CD14-positive monocyte (primary cell): ENCODE data around the gene MACROD2. TPM values are rescaled to one million over a fixed set of nuclear protein-coding genes. Genes with fewer than 3 reads are reported as not detected.

Experiments used
- DNase-seq, 3 donors: peaks; one replicate each; pipeline ENCODE4 v3.0.0-alpha.2; 2011 to 2022
- H2AFZ ChIP-seq: 2 replicates; pipeline ENCODE4 v1.6.0; 2012; ENCODE audit warnings: mild to moderate bottlenecking, low read depth, low read length, inconsistent platforms; ENCODE audit not compliant: insufficient read depth, poor library complexity, severe bottlenecking
- H3K27ac ChIP-seq, 2 donors: 1 replicate in 1 of 2; 2 replicates in 1 of 2; pipeline ENCODE4 v1.5.1; 2012 to 2013; ENCODE audit warnings: low read length in 2 of 2, control low read depth in 1 of 2, inconsistent platforms in 1 of 2, low read depth in 1 of 2, mild to moderate bottlenecking in 1 of 2
- H3K27me3 ChIP-seq, 2 donors: one replicate each; pipeline versions ENCODE4 v1.6.0 to v1.6.1; 2011 to 2013; ENCODE audit warnings: low read length in 2 of 2; ENCODE audit not compliant: control insufficient read depth in 2 of 2, insufficient read depth in 2 of 2
- H3K36me3 ChIP-seq, 2 donors: replicated peaks in 1 of 2; 1 replicate in 1 of 2; 2 replicates in 1 of 2; pipeline versions ENCODE4 v1.5.1 to v1.6.1; 2012 to 2013; ENCODE audit warnings: low read length in 2 of 2, control low read depth in 1 of 2, inconsistent platforms in 1 of 2, mild to moderate bottlenecking in 1 of 2; ENCODE audit not compliant: insufficient read depth in 2 of 2, control insufficient read depth in 1 of 2
- H3K4me1 ChIP-seq, 2 donors: 1 replicate in 1 of 2; 2 replicates in 1 of 2; pipeline versions ENCODE4 v1.5.1 to v1.6.1; 2012 to 2013; ENCODE audit warnings: low read length in 2 of 2, control low read depth in 1 of 2, inconsistent platforms in 1 of 2, mild to moderate bottlenecking in 1 of 2, moderate library complexity in 1 of 2; ENCODE audit not compliant: insufficient read depth in 2 of 2, control insufficient read depth in 1 of 2
- H3K4me2 ChIP-seq: replicated peaks from 2 replicates; pipeline ENCODE3; 2012; ENCODE audit warnings: low read length, moderate library complexity, mild to moderate bottlenecking; ENCODE audit not compliant: poor library complexity, severe bottlenecking; ENCODE audit errors: extremely low read depth
- H3K4me3 ChIP-seq, 3 experiments: fragments of 200-600 bp in 1 of 3; sonication (generic) in 1 of 3; replicated peaks in 1 of 3; 1 replicate in 2 of 3; 2 replicates in 1 of 3; pipeline ENCODE4 v1.5.1; 2011 to 2013; ENCODE audit warnings: low read length in 3 of 3, mild to moderate bottlenecking in 3 of 3, control low read depth in 2 of 3, low read depth in 2 of 3, inconsistent platforms in 1 of 3, moderate library complexity in 1 of 3
- H3K79me2 ChIP-seq: 2 replicates; pipeline ENCODE4 v1.6.0; 2012; ENCODE audit warnings: mild to moderate bottlenecking, control low read depth, inconsistent platforms, low read length, moderate library complexity; ENCODE audit not compliant: insufficient read depth
- H3K9ac ChIP-seq: 2 replicates; pipeline ENCODE4 v1.6.0; 2017; ENCODE audit warnings: low read length, mild to moderate bottlenecking; ENCODE audit not compliant: insufficient read depth, poor library complexity, severe bottlenecking
- H3K9me3 ChIP-seq, 2 donors: replicated peaks in 1 of 2; 1 replicate in 1 of 2; 2 replicates in 1 of 2; pipeline versions ENCODE4 v1.5.1 to v1.6.1; 2012 to 2013; ENCODE audit warnings: low read length in 2 of 2, control low read depth in 1 of 2; ENCODE audit not compliant: control insufficient read depth in 1 of 2, insufficient read depth in 1 of 2
- H4K20me1 ChIP-seq: 2 replicates; pipeline ENCODE4 v1.6.0; 2012; ENCODE audit warnings: mild to moderate bottlenecking, low read length, control low read depth, moderate library complexity; ENCODE audit not compliant: insufficient read depth
- H3K27ac Mint-ChIP-seq, 7 donors: one replicate each; pipeline ENCODE4 v1.8.0; 2020; ENCODE audit warnings: mild to moderate bottlenecking in 7 of 7, mixed read lengths in 7 of 7, moderate library complexity in 6 of 7, inconsistent platforms in 2 of 7
- H3K27me3 Mint-ChIP-seq, 3 donors: one replicate each; pipeline ENCODE4 v1.8.0; 2021 to 2022; ENCODE audit warnings: low read depth in 3 of 3, mild to moderate bottlenecking in 3 of 3, mixed read lengths in 3 of 3, moderate library complexity in 3 of 3, inconsistent platforms in 1 of 3
- H3K36me3 Mint-ChIP-seq, 2 donors: one replicate each; pipeline ENCODE4 v1.8.0; 2020; ENCODE audit warnings: mixed read lengths in 2 of 2, inconsistent platforms in 1 of 2, mild to moderate bottlenecking in 1 of 2
- H3K4me1 Mint-ChIP-seq: one replicate; pipeline ENCODE4 v1.8.0; 2020; ENCODE audit warnings: mild to moderate bottlenecking, mixed read lengths
- H3K4me3 Mint-ChIP-seq, 2 donors: one replicate each; pipeline ENCODE4 v1.8.0; 2020; ENCODE audit warnings: mild to moderate bottlenecking in 2 of 2, mixed read lengths in 2 of 2, moderate library complexity in 1 of 2
- H3K9me3 Mint-ChIP-seq, 7 donors: one replicate each; pipeline ENCODE4 v1.8.0; 2020 to 2022; ENCODE audit warnings: mixed read lengths in 7 of 7, mild to moderate bottlenecking in 6 of 7, moderate library complexity in 6 of 7, inconsistent platforms in 2 of 7
- CTCF ChIP-seq: fragments of 200-600 bp; IDR thresholded peaks from one replicate; pipeline ENCODE4 v1.8.0; 2022; ENCODE audit warnings: antibody characterized with exemption, mild to moderate bottlenecking
- WGBS: methylation state at CpG from one replicate; pipeline ENCODE4 v1.1.5; 2013; ENCODE audit warnings: missing lambda C conversion rate; ENCODE audit not compliant: insufficient coverage; 5-methylcytosine and 5-hydroxymethylcytosine counted together
- intact Hi-C, 2 donors: fragments of 100-400 bp; cut with micrococcal nuclease; formaldehyde crosslinking; loops; one replicate each; pipeline versions ENCODE4 v1.15.0 to v1.15.1; 2023
- polyA plus RNA-seq, 3 donors: library from polyadenylated mRNA; depleted of rRNA in 1 of 3; unstranded in 2 of 3; stranded (reverse) in 1 of 3; fragments of 300-500 nt in 2 of 3; fragments of >200 nt in 1 of 3; fragmentation: Illumina TruSeq in 2 of 3; gene quantifications; 1 replicate in 2 of 3; 2 replicates in 1 of 3; pipeline ENCODE4 v1.2.3, GENCODE V29; 2012 to 2021

MACROD2 gene
- polyA plus RNA-seq, 3 donors, result 0.23 TPM; not detected in 2

- Histone ChIP-seq H3K4me3 (no peak overlapping the region), H3K9ac (no peak overlapping the region), H3K36me3 (no peaks in the 10 kb centered on the region), H3K4me2 (no peak overlapping the region), H4K20me1 (no peaks in the 10 kb centered on the region), H2AFZ (no peak overlapping the region), H3K4me1 (no peaks in the 10 kb centered on the region), H3K27me3 (no peaks in the 10 kb centered on the region), H3K27ac (no peak overlapping the region), H3K79me2 (no peaks in the 10 kb centered on the region), H3K9me3 (no peaks in the 10 kb centered on the region)
- Mint-ChIP-seq H3K36me3 (no peaks in the 10 kb centered on the region), H3K27me3 (no peaks in the 10 kb centered on the region), H3K4me1 (no peaks in the 10 kb centered on the region), H3K4me3 (no peak overlapping the region), H3K9me3 (peaks cover 0 to 4% (median 0%) of the 10 kb centered on the region in 7 donors), H3K27ac (no peak overlapping the region)
- 70% methylated on average over 4 of the region's 4 CpGs for WGBS
- DNase-seq, result no peak
- no peak for TF ChIP-seq CTCF
- intact Hi-C loops, result no loop called here
These were observed 380.2 kb downstream of the MACROD2 start for GRCh38 chr20:14375416-14375985.

GRCh38 chr20:14378326-14378725 is 383.0 kb downstream of the MACROD2 start:
- Mint-ChIP-seq H3K9me3 (peaks cover 0 to 10% (median 4%) of the 10 kb centered on the region in 7 donors), H3K27ac (no peak overlapping the region), H3K27me3 (peaks cover 0 to 1% (median 0%) of the 10 kb centered on the region in 3 donors), H3K4me3 (no peak overlapping the region), H3K36me3 (no peaks in the 10 kb centered on the region), H3K4me1 (no peaks in the 10 kb centered on the region)
- H3K9me3 ChIP-seq, result peaks cover 0 to 4% of the 10 kb centered on the region in 2 donors
- no peak overlapping the region for H2AFZ ChIP-seq
- H4K20me1 ChIP-seq, result no peaks in the 10 kb centered on the region
- DNase-seq, result no peak
- no peaks in the 10 kb centered on the region for H3K36me3 ChIP-seq
- intact Hi-C loops, result no loop called here
- no peak for TF ChIP-seq CTCF
- H3K27me3 ChIP-seq, result no peaks in the 10 kb centered on the region
- no peak overlapping the region for H3K9ac ChIP-seq
- H3K4me2 ChIP-seq, result no peak overlapping the region
- H3K27ac ChIP-seq, result no peak overlapping the region
- H3K4me1 ChIP-seq, result no peaks in the 10 kb centered on the region
- no peaks in the 10 kb centered on the region for H3K79me2 ChIP-seq
- H3K4me3 ChIP-seq, result no peak overlapping the region
